HFF-Myc (cell line): Measurements from ENCODE around the gene THADA.

ENCODE experiments used
- DNase-seq: peaks from one replicate; pipeline ENCODE4 v3.0.0-alpha.2; 2011; ENCODE audit warnings: low read depth; ENCODE audit errors: extremely low read depth
- H3K4me3 ChIP-seq: replicated peaks from 2 replicates; pipeline ENCODE4 v1.5.1; 2011; ENCODE audit warnings: low read depth, mild to moderate bottlenecking, control low read depth, low read length
- TF ChIP-seq, protein P1 (sequence below): IDR thresholded peaks from 2 replicates; pipeline ENCODE4 v1.5.1; 2012; ENCODE audit warnings: mild to moderate bottlenecking, low read depth, low read length, control low read depth; ENCODE audit errors: missing control alignments

THADA gene

DNA sequence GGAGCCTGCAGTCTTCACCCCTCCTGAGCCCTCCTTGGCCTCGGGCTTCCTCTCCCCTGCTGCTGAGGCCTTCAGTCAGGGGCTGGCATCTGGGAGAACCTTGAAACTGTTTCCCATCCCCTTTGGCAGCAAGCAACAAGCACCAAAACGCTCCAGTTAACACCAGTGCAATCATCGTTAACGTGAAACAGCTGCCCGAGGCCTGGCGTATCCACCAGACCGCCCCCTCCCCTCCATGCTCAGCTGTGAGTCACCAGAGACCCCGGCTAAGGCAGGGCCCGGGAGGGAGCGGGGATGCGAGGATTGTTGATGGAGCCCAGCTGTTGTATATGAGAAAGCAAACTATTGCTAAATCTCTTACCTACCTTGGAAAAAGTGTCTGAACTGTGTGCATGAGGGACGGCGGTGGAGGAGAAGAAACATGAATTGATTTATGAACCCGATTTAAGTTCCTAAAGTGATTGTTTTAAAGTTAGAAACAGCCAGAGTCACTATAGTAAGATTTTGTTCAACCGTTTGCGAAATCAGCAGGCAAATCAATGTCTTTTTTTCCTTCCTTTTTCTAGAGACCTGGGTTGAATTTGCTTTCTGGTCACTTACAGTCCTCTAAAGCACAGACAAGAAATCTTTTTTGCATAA is 374.6 kb downstream of the THADA start:
- TF ChIP-seq, protein P1, sequence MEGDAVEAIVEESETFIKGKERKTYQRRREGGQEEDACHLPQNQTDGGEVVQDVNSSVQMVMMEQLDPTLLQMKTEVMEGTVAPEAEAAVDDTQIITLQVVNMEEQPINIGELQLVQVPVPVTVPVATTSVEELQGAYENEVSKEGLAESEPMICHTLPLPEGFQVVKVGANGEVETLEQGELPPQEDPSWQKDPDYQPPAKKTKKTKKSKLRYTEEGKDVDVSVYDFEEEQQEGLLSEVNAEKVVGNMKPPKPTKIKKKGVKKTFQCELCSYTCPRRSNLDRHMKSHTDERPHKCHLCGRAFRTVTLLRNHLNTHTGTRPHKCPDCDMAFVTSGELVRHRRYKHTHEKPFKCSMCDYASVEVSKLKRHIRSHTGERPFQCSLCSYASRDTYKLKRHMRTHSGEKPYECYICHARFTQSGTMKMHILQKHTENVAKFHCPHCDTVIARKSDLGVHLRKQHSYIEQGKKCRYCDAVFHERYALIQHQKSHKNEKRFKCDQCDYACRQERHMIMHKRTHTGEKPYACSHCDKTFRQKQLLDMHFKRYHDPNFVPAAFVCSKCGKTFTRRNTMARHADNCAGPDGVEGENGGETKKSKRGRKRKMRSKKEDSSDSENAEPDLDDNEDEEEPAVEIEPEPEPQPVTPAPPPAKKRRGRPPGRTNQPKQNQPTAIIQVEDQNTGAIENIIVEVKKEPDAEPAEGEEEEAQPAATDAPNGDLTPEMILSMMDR, result no peak
- peak overlapping the region; percentile 74 for H3K4me3 ChIP-seq
- peak; percentile 90 for DNase-seq

DNA sequence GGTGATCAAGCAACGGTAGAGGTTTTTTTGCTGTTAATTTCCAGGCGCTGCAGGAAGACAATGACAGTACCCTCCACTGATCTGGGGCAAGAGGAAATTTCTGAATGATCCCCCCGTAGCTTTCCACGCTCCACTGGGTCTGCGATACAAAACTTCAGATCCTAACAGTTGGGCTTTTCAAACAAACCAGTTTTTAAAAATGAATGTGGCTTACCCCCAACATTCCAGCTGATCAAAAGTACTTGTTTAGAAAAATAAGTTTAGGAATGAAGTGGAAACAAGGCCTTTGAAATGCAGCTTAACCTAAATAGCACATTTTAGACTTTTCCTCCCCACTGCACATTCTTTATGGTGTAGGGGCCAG is 375.1 kb downstream of the THADA start:
- no peak for DNase-seq
- TF ChIP-seq, protein P1, result no peak
- peak overlapping the region; percentile 74 for H3K4me3 ChIP-seq

DNA sequence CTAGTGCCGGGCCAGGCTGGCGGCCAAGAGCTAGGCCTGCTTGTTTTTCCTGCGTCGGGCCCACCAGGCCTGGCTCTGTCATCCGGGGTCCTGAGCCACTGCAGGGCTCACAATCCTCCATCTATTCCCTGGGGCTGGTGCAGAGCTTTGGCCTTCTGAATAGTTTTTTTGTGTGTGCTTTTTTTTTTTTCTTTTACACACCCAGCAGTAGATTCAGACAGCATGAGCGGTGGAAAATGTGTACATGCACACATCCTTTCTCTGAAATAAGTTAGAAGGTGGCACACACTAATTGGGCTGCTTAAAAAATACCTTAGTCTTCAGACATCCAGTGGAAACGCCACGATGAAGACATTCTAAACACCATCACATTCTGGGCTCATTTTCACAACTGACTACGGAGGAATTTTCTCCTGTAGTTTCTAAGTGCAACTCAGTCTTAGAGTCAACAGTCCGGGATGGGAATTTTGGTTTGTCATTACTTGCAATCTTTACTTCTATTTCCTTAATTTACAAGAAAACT is 375.5 kb downstream of the THADA start:
- TF ChIP-seq, protein P1, result no peak
- no peak for DNase-seq
- peak overlapping the region; percentile 74 for H3K4me3 ChIP-seq

DNA sequence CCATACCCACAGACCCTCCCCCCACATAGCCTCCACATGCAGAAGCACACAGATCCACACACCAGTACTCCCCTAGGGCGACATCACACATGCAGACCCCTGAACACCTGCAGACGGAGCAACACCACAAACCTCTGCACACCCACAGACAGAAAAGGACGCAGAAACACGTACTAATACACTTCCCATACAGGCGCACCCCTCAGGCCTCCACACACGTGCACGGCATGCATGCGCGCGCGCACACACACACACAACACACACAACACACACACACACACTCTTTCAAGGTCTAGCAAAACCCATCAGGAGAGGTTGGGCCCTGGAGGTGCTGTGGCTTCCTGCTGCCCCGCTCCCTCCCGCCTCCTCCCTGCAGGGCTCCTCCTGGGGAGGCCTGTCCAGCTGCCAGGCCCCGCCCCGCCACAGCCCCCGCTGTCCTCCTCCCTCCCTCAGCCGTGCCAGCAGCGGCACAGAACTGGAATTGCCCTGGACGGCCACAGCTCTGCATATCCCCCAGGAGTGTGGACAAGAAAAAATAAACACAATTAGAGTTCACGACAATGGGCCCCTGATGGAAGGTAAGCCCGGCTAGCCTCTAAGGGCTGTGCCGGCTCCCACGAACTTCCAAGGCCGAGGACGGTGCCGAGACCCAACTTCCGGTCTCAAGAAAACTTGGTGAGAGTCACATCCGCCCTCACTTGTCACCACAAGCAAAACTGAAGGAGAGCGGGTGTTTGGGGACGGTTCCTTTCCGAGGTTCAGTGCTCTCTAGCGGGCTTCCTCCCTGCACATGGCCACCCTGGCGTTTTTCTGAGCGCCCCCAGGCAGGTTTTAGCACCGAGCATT is 376.2 kb downstream of the THADA start:
- DNase-seq, result peak; percentile 85
- TF ChIP-seq, protein P1, result no peak
- H3K4me3 ChIP-seq, result peak overlapping the region; percentile 74

DNA sequence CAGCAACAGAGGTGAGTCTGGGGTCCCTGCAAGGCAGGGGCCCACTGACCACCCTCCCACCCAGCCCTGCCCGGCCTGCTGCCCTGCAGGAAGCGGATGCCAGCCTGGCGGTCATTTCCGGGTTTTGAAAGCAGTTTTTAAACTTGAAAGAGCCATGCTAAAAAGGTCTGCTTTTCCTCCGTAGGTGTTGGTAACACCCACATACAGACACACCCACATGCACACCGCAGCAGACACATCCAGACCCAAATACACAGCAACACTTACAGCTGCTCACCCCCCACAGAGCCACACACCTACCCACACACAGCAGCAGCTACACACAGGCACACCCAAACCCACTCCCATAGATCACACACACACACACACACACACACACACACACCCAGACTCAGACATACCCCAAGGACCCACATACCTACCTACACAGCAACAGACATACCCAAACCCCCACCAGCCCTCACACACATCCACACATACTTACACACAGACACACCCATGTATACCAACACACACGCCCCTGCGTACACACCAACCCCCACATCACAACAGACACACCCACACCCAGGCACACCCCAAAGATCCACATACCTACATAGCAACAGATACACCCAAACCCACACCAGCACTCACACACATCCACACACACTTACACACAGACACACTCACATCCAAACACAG is 377.0 kb downstream of the THADA start:
- TF ChIP-seq, protein P1, result no peak
- H3K4me3 ChIP-seq, result peak overlapping the region; percentile 74
- no peak for DNase-seq

DNA sequence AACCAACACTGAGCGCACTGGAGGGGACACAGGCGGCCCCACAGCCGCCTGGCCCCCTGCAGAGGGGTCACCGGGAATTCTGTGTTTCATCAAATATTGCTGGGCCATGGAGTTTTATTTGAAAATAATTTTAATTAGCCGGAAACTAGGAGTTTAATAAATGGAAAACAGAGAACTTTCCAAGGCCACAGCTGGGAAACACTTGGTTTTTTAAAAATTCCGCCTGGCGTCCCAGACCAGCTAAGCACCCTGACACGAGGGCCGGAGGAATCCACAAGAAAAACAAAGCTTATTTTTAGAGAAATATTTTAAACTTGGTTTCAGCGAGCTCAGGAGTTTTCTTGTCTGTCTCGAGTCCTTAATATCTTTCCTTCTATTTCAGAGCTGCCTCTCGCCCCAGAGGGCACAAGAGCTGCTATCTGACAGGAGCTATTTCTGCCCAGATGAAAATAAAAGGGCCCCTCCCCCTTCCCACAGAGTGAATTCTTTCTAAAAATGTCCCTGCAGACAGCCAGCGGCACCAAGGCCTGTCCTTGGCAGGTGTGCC is 377.6 kb downstream of the THADA start:
- H3K4me3 ChIP-seq, result 0 out of 2 replicates have a peak overlapping the region, but pooled peaks have one; percentile 3
- DNase-seq, result no peak
- TF ChIP-seq, protein P1, result no peak
